GM18507 (cell line): ENCODE results near the gene RBM24.
"Not testable (repeated sequence)": the region's sequence is repeated elsewhere in the genome, so short reads cannot be mapped to it uniquely, and the experiment has no call there.

ENCODE experiments used
- DNase-seq: peaks from one replicate; pipeline ENCODE4 v3.0.0; 2011; ENCODE audit warnings: low read depth; ENCODE audit not compliant: insufficient read length; ENCODE audit errors: extremely low spot score
- FAIRE-seq: peaks from 2 replicates; lab custom pipeline; 2011; peaks lifted over from hg19 to GRCh38; lab: Jason Lieb, UNC

Gene RBM24

DNA sequence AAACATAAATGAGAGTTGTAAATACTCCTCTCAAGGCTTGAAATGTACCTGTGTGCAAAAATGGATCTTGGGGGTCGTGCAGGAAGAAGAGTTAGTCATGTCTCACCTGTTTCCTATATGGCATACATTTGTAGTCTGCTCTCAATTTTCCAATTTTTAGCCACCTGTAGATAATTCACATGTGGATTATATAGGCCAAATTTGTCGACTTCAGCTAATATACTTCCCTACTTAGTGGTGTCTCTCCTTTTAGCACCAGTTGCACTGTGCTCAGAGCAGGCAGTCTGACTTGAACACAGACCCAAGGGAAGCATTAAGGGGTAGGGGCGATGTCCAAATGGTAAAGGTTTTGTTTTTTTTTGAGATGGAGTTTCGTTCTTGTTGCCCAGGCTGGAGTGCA lies 1.9 kb downstream of the RBM24 start:
- no peak for DNase-seq
- no peak for FAIRE-seq

DNA sequence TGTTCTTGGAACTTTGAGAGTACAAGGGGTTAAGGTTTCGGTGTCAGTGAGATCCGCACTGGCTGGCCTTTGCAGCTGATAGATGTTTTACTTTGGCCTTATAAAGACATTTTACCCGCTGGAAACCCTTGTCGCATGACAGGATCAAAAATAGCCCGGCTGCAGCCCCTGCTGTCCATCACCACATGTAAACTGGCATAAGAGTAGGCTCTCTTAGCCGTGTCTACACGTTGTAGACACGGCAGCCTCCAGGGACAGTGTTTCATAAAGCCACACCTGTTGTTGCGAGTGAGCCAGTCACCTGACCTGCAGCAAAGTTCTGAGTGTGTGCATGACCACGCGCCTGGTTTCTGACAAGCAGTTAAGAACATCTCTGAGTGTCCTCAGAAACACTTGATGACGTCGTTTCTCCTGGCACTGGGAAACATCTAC lies 8.5 kb downstream of the RBM24 start:
- FAIRE-seq = no peak

DNA sequence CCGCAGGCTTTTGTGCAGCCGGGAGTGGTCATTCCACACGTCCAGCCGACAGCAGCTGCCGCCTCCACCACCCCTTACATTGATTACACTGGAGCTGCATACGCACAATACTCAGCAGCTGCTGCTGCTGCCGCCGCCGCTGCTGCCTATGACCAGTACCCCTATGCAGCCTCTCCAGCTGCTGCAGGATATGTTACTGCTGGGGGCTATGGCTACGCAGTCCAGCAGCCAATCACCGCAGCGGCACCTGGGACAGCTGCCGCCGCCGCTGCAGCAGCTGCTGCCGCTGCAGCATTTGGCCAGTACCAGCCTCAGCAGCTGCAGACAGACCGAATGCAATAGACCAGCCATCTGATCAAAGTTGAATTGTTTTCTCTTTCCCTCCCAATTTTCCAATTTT lies 10.6 kb downstream of the RBM24 start:
- DNase-seq (no peak), FAIRE-seq (no peak)

More for the DNA sequence above, 8.5 kb downstream of the RBM24 start:
- no peak for DNase-seq

DNA sequence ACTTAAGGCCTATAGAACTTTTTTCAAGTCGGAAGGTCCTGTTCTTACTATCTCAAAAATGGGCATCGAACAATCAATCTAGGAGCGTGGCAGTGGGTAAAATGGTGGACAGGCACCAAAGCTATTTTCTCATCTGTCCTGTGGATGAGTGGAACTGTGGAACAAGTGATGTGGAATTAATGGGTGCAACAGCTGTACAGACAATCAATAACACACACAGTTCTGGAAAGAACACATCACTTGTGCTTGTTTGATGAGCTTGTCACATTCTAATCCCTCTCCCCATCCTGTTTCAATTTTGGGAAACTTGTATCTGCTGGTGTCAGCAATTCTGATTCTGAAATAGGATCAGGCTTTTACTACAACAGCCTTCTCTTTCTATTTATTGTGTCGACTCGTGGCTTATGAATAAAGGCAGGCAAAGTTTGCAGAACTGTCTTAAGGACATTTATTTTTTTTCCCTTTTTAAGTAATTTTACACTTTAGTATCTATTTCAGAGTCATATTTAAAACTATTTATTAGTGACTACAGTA lies 11.5 kb downstream of the RBM24 start:
- no peak for FAIRE-seq
- no peak for DNase-seq

DNA sequence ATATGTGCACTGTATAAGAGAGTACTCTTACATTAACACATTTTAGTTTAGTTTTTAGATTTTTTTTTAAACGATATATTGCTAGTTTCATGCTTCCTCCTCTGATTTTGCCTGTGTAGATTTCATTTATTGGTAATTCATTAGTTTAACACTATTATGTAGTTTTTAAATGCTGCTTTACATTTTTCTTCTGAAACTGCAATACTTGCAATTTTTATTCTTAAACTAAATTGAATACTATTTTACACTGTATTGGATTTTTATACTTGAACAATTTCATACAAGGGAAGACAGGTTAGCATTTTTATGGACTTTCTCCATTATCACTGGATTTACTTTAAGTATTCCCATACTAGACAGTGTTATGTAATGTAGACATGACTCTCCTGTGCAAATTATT lies 12.2 kb downstream of the RBM24 start:
- FAIRE-seq (no peak), DNase-seq (no peak)

DNA sequence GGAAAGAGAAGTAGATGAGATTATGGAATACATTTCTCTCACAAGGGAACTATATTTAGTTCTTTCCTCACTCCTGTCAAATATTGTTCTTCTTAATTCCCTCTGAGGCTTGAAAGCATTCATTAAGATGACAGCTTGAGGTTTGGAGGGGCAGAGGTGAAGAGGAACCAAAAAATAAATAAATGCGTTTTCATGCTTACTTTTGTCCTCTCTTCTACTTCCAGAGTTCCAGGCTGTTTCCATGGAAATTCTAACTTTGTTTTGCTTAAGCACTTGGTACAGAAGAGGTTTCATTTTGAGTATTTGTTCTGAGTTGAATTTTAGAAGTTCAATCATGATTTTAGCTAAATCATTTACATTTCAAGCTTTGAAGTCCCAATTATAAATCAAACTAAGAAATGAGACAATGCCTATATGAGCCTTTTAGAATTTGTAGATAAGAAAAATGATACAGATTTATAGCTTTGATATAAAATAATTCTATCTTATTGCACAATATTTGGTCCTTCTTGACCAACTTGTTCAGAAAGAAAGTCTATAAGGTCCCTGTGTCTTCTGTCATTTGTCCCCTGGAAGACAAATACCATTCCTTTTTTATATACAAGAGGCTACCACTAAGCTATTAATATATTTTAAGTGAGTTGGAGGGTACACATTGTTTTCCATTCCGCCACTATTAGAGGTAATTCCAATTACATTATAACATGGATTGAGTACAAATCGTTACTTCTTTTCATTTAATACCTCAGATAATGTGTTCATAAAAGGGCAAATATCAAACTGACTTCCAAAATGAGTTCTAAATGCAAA lies 16.3 kb downstream of the RBM24 start:
- DNase-seq (no peak), FAIRE-seq (no peak)

DNA sequence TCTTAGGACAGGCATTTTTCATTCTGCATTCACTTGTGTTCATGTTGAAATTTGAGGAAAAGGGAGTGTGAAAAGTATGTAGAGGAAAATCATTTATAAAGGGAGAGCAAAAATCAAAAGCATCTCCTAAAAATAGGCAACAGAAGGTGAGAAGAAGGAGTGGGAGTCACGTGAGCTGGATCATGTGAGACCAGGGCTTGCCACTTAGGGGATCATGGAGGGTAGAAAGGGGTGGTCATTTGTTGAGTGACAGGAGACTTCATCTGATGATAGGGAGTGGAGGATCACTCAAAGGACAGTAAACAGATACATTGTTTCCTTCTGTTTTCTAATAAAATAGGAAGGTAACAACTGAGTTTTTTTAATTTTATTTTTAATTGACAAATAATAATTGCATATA lies 17.1 kb downstream of the RBM24 start:
- FAIRE-seq = no peak

DNA sequence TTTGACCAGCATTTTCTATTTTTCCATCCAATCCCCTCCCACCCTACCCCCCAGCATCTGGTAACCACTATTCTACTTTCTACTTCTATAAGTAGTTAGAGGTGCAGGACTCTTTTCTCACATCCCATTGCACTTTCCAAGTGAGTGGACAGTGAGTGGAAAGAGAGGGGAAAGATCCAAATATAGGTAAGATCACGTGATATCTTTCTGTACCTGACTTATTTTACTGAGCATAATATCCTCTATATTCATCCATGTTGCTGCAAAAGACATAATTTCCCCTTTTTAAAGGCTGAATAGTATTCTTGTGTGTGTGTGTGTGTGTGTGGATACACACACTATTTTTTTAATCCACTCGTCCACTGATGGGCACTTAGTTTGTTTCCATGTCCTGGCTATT lies 18.1 kb downstream of the RBM24 start:
- no peak for DNase-seq
- FAIRE-seq = no peak

More for the DNA sequence above, 17.1 kb downstream of the RBM24 start:
- DNase-seq = no peak

DNA sequence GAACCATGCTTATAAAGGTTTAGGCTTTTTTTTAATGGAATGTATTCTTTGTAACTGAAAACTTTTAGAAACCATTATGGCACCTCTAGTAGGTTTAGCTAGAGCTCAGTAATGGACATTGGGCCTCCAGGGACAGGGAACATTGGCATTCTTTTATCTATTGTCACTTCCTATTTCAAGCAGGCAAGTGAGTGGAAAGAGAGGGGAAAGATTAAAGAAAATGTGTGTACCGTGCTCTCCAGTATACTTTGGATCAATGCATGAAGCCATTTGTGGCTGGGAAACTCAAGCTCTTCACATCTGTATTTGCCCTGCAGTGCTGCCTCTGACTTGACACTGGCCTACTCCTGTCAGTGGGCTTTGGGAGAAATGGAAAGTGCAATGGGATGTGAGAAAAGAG lies 18.6 kb downstream of the RBM24 start:
- DNase-seq (no peak), FAIRE-seq (no peak)

DNA sequence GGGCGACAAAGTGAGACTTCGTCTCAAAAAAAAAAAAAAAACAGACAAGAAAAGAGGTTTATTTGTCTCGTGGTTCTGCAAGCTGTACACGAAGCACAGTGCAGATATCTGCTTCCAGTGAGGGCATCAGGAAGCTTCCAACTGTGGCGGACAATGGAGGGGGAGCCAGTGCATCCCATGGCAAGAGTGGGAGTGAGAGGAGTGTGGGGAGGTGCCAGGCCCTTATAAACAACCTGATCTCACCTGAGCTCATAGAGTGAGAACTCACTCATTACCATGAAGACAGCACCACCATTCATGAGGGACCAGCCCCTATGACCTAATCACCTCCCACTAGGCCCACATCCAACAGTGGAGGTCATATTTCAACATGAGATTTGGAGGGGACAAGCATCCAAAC lies 19.5 kb downstream of the RBM24 start:
- DNase-seq (no peak), FAIRE-seq (no peak)

DNA sequence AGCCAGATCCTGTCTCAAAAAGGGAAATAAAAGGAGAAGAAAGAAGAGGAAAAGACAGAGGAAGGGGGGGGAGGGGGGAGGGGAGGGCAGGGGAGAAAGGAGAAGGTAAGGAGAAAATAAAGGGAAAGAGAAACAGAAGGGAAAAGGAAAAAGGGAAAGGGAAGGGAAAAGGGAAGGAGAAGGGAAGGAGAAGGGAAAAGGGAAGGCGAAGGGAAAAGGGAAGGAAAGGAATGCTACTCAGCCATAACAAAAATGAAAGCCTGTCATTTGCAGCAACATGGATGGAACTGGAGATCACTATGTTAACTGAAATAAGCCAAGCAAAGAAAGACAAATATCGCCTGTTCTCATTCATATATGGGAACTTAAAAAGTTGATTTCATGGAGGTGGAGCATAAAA lies 22.3 kb downstream of the RBM24 start:
- FAIRE-seq (no peak), DNase-seq (no peak)

DNA sequence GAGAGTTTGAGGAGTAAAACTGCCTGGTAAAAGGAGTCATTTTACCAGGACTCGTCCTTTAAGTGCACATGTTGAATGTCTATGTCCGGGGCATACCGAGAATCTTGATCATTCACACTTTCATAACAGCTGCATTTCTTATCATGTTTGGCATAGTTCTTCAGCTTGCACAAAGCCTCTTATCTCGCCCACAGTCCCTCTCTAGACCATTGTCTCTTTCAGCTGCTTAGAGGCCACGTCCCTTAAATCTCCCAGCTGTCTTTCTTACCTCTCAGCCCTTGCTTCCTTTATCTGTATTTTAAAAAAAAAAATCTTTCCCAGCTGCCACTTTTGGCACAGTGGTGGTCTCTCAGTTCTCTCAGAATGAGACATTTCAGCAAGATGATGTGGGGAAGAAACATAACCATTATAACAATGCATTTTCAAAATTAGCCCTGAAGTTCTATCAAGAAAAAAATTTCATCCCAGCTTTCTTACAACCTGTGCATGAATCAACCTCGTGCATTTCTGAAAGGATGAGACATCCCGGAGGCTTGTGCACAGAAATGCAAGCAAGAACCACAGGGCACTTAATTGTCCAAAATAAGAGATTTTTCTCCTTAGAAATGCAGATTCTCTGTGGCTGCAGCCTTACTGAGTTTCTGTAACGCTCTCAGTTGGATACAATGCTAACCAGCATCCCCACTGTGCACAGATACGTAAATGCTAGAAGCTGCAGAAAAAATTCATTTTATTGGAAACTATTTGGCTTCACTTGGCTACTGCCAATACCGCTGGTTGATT lies 24.2 kb downstream of the RBM24 start:
- DNase-seq = no peak
- no peak for FAIRE-seq

DNA sequence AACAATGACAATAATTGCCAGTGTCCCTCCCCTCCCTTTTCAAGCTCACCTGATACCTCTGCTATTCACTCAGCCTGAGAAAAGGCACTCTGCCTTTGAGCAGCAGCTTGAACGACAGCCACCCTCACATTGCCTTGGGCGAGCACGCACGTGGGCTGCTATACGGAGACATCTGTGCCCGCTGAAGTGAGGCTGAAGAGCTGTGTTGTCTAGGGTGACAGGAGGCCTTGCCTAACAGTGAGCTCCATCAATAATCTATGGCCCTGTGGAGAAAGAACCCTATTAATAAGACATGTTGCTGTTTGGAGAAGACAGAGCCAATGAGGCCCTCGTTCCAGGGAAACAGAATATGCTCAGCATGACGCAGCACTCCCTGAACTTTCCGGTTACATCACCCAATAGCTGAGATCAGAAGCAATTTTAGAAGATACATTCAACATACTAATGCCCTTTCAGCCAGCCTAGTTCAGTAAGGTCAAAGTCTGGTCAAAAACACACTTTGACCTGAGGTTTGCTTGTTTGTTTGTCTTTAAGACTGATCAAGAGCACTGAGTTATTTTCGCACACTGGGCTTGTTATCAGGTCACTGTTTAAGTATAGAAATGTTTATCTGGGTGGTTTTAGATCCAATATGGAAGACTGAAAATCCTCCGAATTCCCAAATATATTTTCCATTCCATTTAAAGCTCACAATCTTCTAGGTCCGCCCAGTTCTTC lies 30.6 kb downstream of the RBM24 start:
- no peak for FAIRE-seq
- DNase-seq = no peak

DNA sequence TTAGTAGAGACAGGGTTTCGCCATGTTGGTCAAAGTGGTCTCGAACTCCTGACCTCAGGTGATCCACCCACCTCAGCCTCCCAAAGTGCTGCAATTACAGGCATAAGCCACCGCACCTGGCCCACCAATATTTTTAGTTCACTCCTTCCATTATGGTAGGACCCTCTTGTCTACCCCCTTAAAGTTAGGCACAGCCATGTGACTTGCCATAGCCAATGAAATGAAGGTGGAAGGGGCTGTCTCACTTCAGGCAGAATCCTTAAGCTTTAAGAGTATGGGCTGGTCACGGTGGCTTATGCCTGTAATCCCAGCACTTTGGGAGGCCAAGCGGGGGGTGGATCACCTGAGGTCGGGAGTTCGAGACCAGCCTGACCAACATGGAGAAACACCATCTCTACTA lies 32.1 kb downstream of the RBM24 start:
- FAIRE-seq = not testable (repeated sequence)

DNA sequence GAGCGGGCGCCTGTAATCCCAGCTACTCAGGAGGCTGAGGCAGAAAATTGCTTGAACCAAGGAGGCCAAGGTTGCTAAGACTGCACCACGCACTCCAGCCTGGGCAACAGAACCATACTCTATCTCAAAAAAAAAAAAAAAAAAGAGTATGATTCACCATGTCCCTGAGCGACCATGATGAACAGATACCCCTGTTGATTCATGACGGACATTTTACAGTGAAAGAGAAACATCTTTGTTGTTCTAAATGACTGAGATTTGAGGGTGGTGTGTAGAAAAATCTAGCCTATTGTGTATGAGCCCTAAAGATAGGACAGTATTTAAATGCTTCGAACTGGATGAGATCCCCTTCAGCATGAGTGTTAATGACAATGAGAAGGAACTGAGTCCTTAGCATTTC lies 32.8 kb downstream of the RBM24 start:
- DNase-seq (no peak), FAIRE-seq (no peak)

More for the DNA sequence above, 32.1 kb downstream of the RBM24 start:
- DNase-seq = not testable (repeated sequence)

DNA sequence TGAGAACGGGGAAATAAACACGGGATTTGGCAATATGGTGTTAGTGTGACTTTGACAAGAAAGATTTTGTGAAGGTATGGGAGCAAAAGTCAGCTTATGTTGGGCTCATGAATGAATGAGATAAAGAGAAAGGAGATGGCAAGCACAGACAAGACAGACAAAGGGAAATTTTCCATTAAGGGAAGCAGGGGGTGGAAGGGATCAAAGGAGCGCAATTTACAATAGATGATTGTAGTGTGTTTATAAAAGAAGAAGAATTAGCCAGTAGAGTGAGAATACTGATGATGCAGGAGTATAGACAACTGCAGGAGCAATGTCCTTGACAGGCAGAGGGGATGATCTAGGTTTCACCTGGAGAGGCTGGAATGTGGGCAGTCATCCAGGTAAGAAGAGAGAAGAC lies 34.1 kb downstream of the RBM24 start:
- DNase-seq (no peak), FAIRE-seq (no peak)

DNA sequence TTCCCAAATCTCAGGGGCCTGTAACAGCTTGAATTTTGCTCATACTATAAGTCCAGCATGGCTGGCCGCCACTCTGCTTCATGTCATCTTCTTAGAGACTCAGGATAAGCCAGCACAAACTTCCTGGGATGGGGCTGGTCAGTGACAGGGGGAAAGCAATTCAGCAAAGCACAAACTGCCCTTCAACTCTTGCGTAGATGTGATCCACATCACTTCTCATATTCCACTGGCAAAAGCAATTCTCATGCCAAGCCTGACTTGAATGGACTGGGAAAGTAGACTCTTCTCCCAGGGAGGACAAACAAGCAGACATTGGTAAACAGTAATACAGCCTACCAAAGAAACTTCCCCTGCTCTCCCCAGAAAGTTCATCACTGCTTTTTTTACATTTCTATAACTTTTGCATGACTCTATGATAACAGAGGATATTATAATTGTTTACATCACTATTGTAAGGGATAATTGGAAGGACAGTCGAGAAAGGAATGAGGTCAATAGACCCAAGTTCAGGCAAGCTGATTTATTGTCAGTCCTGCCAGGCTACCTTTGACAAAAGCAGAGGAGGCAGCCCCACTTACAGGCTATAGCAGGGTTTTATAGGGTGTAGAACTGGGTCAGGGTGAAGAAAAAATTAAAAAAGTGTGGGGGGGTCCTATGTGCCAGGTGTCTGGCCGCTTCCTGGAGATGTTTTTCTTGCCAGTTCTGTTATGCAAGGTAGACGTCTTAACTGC lies 37.4 kb downstream of the RBM24 start:
- DNase-seq (no peak), FAIRE-seq (no peak)

DNA sequence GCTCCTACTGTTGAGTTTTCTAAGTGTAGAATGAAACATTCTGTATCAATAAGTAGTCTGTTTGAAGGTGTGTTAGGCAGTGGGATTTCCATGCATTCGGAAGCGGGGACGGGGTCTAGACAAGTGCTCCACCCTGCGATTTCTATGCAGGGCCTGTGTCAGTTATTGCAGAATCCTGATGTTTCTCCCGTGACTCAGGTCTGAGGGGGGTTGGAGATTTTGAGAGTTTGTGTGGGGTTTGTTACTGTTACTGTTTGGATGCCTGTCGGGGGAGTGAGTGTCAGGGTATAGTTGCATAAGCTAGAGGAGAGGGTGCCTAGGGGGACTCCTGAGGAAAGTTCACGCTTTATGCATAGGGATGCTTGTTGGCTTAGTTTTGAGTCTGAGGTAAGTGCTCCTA lies 39.1 kb downstream of the RBM24 start:
- FAIRE-seq, DNase-seq: not testable (repeated sequence)

DNA sequence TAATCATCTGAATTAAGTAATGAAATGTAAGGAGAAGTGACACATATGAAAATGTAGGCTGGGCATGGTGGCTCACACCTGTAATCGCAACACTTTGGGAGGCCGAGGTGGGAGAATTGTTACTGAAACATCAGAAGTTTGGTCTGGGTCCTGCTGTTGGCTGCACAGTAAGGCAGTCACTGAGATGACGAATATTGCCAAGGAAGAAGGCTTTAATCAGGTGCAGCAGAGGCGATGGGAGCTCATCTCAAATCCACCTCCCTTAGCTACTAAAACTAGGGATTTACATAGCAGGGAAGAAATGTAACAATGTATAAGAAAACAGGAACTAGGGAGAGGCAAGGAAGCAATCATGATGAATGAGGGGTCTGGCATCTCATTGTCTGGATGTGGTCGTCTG lies 50.1 kb downstream of the RBM24 start:
- FAIRE-seq = no peak
- DNase-seq = no peak
